K562 (cell line): ENCODE data around the gene NISCH. TPM values are rescaled to one million over a fixed set of nuclear protein-coding genes. Genes with fewer than 3 reads are reported as not detected.

Experiments
- ATAC-seq: fragments of 200-7000 bp; cut with Tn5 transposase; 3 replicates; pipeline ENCODE4 v1.9.1; 2020; ENCODE audit warnings: moderate library complexity
- BruUV-seq: library from RNA; stranded (reverse); fragments of 400-500 nt; replicated peaks from 2 replicates; lab custom pipeline; 2021; lab: Mats Ljungman, UMichigan
- CTCF ChIA-PET: fragments of 300-600 bp; formaldehyde crosslinking; extraction: SDS; loops from one replicate; lab custom pipeline; 2021; ENCODE audit warnings: low intra/inter-chr PET ratio; lab: Yijun Ruan, JAX
- POLR2A ChIA-PET: fragments of 300-600, 350-650 bp; sonication (Branson Sonifier 250); formaldehyde crosslinking; extraction: SDS; loops from one replicate; lab custom pipeline; 2021; ENCODE audit warnings: antibody characterized with exemption, inconsistent platforms; lab: Yijun Ruan, JAX
- DNase-seq, 4 experiments: peaks; one replicate each; pipeline versions ENCODE4 v3.0.0 to v3.0.0-alpha.2; 2011 to 2018; ENCODE audit warnings: low spot score in 3 of 4, mixed read lengths in 3 of 4; ENCODE audit errors: extremely low read depth in 1 of 4
- FAIRE-seq: peaks from 2 replicates; lab custom pipeline; 2011; peaks lifted over from hg19 to GRCh38; lab: Jason Lieb, UNC
- H2AFZ ChIP-seq: 2 replicates; pipeline ENCODE4 v1.6.0; 2011; ENCODE audit warnings: low read depth, low read length, control low read depth, inconsistent platforms
- H3K27ac ChIP-seq: fragments of 200-600 bp; 3 replicates; pipeline ENCODE4 v1.8.0; 2011; ENCODE audit warnings: low read depth, mild to moderate bottlenecking, control low read depth, inconsistent platforms, low read length, moderate library complexity, mixed read lengths; ENCODE audit errors: extremely low read depth
- H3K27me3 ChIP-seq, 2 experiments: fragments of 300-600 bp in 1 of 2; 2 replicates in 1 of 2; 3 replicates in 1 of 2; pipeline versions ENCODE4 v1.6.0 to v1.8.0; 2011; ENCODE audit warnings: inconsistent platforms in 2 of 2, low read length in 2 of 2, mild to moderate bottlenecking in 1 of 2, mixed read lengths in 1 of 2, moderate library complexity in 1 of 2; ENCODE audit not compliant: control insufficient read depth in 2 of 2, insufficient read depth in 2 of 2
- H3K36me3 ChIP-seq: fragments of 300-600 bp; 3 replicates; pipeline ENCODE4 v1.8.0; 2011; ENCODE audit warnings: mild to moderate bottlenecking, low read length, inconsistent platforms; ENCODE audit not compliant: control insufficient read depth, insufficient read depth
- H3K4me1 ChIP-seq, 2 experiments: fragments of 200-600 bp in 1 of 2; replicated peaks in 1 of 2; 2 replicates in 1 of 2; 3 replicates in 1 of 2; pipeline versions ENCODE4 v1.5.1 to v1.8.0; 2011; ENCODE audit warnings: inconsistent platforms in 2 of 2, low read length in 2 of 2, mild to moderate bottlenecking in 1 of 2, mixed read lengths in 1 of 2, moderate library complexity in 1 of 2; ENCODE audit not compliant: control insufficient read depth in 2 of 2, insufficient read depth in 2 of 2
- H3K4me2 ChIP-seq: 2 replicates; pipeline ENCODE4 v1.6.1; 2011; ENCODE audit warnings: low read length, control low read depth, inconsistent platforms, mixed read lengths; ENCODE audit not compliant: insufficient read depth
- H3K4me3 ChIP-seq: fragments of 200-600 bp; sonication (generic), shearing (Covaris generic); 2 replicates; pipeline ENCODE4 v1.5.1; 2016; ENCODE audit warnings: control low read depth, inconsistent platforms
- H3K79me2 ChIP-seq: fragments of 200-600 bp; 3 replicates; pipeline ENCODE4 v1.8.0; 2011; ENCODE audit warnings: low read length, inconsistent platforms; ENCODE audit not compliant: control insufficient read depth, insufficient read depth
- H3K9ac ChIP-seq, 2 experiments: 2 replicates each; pipeline versions ENCODE4 v1.6.0 to v1.6.1; 2011; ENCODE audit warnings: low read depth in 2 of 2, low read length in 2 of 2, control low read depth in 1 of 2, inconsistent platforms in 1 of 2, mild to moderate bottlenecking in 1 of 2, mixed read lengths in 1 of 2; ENCODE audit not compliant: insufficient read depth in 1 of 2
- H3K9me1 ChIP-seq: one replicate; pipeline ENCODE4 v1.6.0; 2011; ENCODE audit warnings: inconsistent platforms, mild to moderate bottlenecking, low read length, moderate library complexity; ENCODE audit not compliant: control insufficient read depth, insufficient read depth
- H3K9me3 ChIP-seq: replicated peaks from 2 replicates; pipeline ENCODE4 v1.5.1; 2011; ENCODE audit warnings: low read depth, low read length, inconsistent platforms; ENCODE audit not compliant: control insufficient read depth, insufficient read depth
- H4K20me1 ChIP-seq: replicated peaks from 2 replicates; pipeline ENCODE4 v1.6.1; 2011; ENCODE audit warnings: low read length, inconsistent platforms, mixed read lengths; ENCODE audit not compliant: control insufficient read depth, insufficient read depth
- BACH1 ChIP-seq: fragments of 200-800 bp; sonication (Bioruptor generic); IDR thresholded peaks from 2 replicates; pipeline ENCODE4 v1.6.1; 2016; ENCODE audit warnings: missing genetic modification characterization, missing compliant biosample characterization
- BRF2 ChIP-seq: IDR thresholded peaks from 3 replicates; pipeline ENCODE4 v1.6.1; 2011; ENCODE audit warnings: borderline replicate concordance, mild to moderate bottlenecking; ENCODE audit not compliant: insufficient read length, insufficient read depth
- CEBPB ChIP-seq: fragments of 450-650 bp; IDR thresholded peaks from 2 replicates; pipeline ENCODE4 v1.6.1; 2016; ENCODE audit warnings: missing genetic modification characterization, missing compliant biosample characterization
- EWSR1 ChIP-seq: fragments of 450-650 bp; IDR thresholded peaks from 2 replicates; pipeline ENCODE4 v1.6.1; 2018; ENCODE audit warnings: borderline replicate concordance, mild to moderate bottlenecking, low read depth, moderate library complexity; ENCODE audit not compliant: partially characterized antibody
- HINFP ChIP-seq: fragments of 450-650 bp; conservative IDR thresholded peaks from 2 replicates; pipeline ENCODE4 v1.6.1; 2016; ENCODE audit warnings: missing genetic modification characterization, low read depth, mild to moderate bottlenecking, control low read depth, missing compliant biosample characterization
- MEIS2 ChIP-seq: fragments of 450-650 bp; IDR thresholded peaks from 2 replicates; pipeline ENCODE4 v1.6.1; 2014; ENCODE audit warnings: mild to moderate bottlenecking; ENCODE audit not compliant: partially characterized antibody
- NFE2 ChIP-seq: IDR thresholded peaks from 2 replicates; pipeline ENCODE4 v1.6.1; 2014; ENCODE audit warnings: antibody characterized with exemption, low read depth
- POLR2AphosphoS2 ChIP-seq: IDR thresholded peaks from 2 replicates; pipeline ENCODE4 v1.6.1; 2012; ENCODE audit warnings: low read length, improper control_type of control experiment
- RBM15 ChIP-seq: fragments of 200-400 bp; formaldehyde crosslinking; IDR thresholded peaks from 2 replicates; pipeline ENCODE4 v1.6.1; 2018; ENCODE audit warnings: mild to moderate bottlenecking, low read length, moderate library complexity; ENCODE audit not compliant: insufficient read depth
- SP1 ChIP-seq: sonication (generic); formaldehyde crosslinking; IDR thresholded peaks from 2 replicates; pipeline ENCODE4 v1.8.1; 2022; ENCODE audit warnings: mild to moderate bottlenecking, missing genetic modification reagents
- YY1 ChIP-seq, 3 experiments: IDR thresholded peaks; 2 replicates each; pipeline ENCODE4 v1.6.1; 2011; ENCODE audit warnings: low read length in 2 of 3, mild to moderate bottlenecking in 2 of 3, moderate library complexity in 2 of 3, borderline replicate concordance in 1 of 3, control low read depth in 1 of 3, low read depth in 1 of 3; ENCODE audit not compliant: insufficient read depth in 3 of 3, insufficient replicate concordance in 2 of 3, control insufficient read depth in 1 of 3, insufficient read length in 1 of 3; ENCODE audit errors: extremely low read depth in 1 of 3
- ZBTB11 ChIP-seq, 3 experiments: fragments of 200-800 bp in 1 of 3; fragments of 250-450 bp in 1 of 3; fragments of 450-650 bp in 1 of 3; sonication (Bioruptor Pico) in 1 of 3; sonication (Bioruptor generic) in 1 of 3; formaldehyde crosslinking in 1 of 3; IDR thresholded peaks; 2 replicates each; pipeline versions ENCODE4 v1.6.1 to v1.8.0; 2016 to 2022; ENCODE audit warnings: mild to moderate bottlenecking in 2 of 3, missing genetic modification characterization in 2 of 3, missing compliant biosample characterization in 1 of 3, moderate library complexity in 1 of 3
- ZFX ChIP-seq: sonication (generic); formaldehyde crosslinking; IDR thresholded peaks from 2 replicates; pipeline ENCODE4 v1.8.0; 2022; ENCODE audit warnings: mild to moderate bottlenecking, missing genetic modification reagents, moderate library complexity
- ZSCAN32 ChIP-seq: fragments of 450-650 bp; formaldehyde crosslinking; IDR thresholded peaks from 2 replicates; pipeline ENCODE4 v1.4.0; 2020; ENCODE audit warnings: mild to moderate bottlenecking, moderate library complexity
- WGBS: fragments of 100-300 bp; shearing (Covaris generic); methylation state at CpG from one replicate; pipeline ENCODE4 v1.1.6; 2016; ENCODE audit warnings: low coverage, mixed read lengths; ENCODE audit not compliant: insufficient coverage; ENCODE audit errors: missing lambda C conversion rate; 5-methylcytosine and 5-hydroxymethylcytosine counted together
- in situ Hi-C: fragments of 300-500 bp; cut with MboI; formaldehyde crosslinking; loops from 4 replicates; pipeline ENCODE4 v1.15.0; 2018; ENCODE audit warnings: inconsistent platforms, mixed read lengths
- intact Hi-C: fragments of 100-400 bp; cut with micrococcal nuclease; formaldehyde crosslinking; loops from 2 replicates; pipeline ENCODE4 v1.14.2; 2022
- polyA plus RNA-seq, 8 experiments: library from polyadenylated mRNA; depleted of rRNA in 4 of 8; stranded (reverse) in 5 of 8; unstranded in 3 of 8; fragments of >200 nt; fragmentation: Nextera tagmentation in 2 of 8; fragmentation: Illumina TruSeq in 1 of 8; extraction: Ambion mirVana in 2 of 8; extraction: Trizol in 1 of 8; gene quantifications; 2 replicates each; pipeline versions ENCODE4 v1.2.1 to v1.2.3, GENCODE V29; 2011 to 2014; ENCODE audit warnings: inconsistent platforms in 1 of 8, missing spikeins in 1 of 8
- total RNA-seq, 7 experiments: library from RNA; depleted of rRNA in 6 of 7; stranded (reverse); fragments of >200 nt in 6 of 7; fragmentation: Illumina TruSeq in 2 of 7; extraction: Trizol in 2 of 7; gene quantifications; 2 replicates each; pipeline versions ENCODE4 v1.2.1 to v1.2.3, GENCODE V29; 2011 to 2021; ENCODE audit warnings: low replicate concordance in 1 of 7

The NISCH gene
- total and polyA plus RNA-seq, 9 of the 15 experiments (the other 6 are each of a cell fraction or from before 2014, with no cell fraction given), result 0.44 to 43.5 (median 23.4) TPM

GRCh38 chr3:52531860-52532516 is 76.6 kb downstream of the NISCH start:
- H2AFZ ChIP-seq, result no peak overlapping the region
- ChIA-PET POLR2A (interaction anchor here (0.5 to 1.3 kb wide), 4 partner anchors 11 to 30 kb away, joined by 3 to 5 read pairs (median 4); no protein-coding TSS in a partner anchor), CTCF (no interaction called here)
- H3K9me1 ChIP-seq, result peaks cover 17% of the 10 kb centered on the region
- H3K27ac ChIP-seq, result peak overlapping the region; percentile 82
- ATAC-seq, result no peak
- H3K9me3 ChIP-seq, result no peaks in the 10 kb centered on the region
- H3K36me3 ChIP-seq, result peaks cover 52% of the 10 kb centered on the region; the same call in 2 of the 3 replicates
- peaks cover 71% of the 10 kb centered on the region for H3K79me2 ChIP-seq
- H3K4me2 ChIP-seq, result peak overlapping the region; percentile 78
- peak overlapping the region; percentile 75 for H3K4me3 ChIP-seq
- no peak for FAIRE-seq
- H3K4me1 ChIP-seq, result peaks cover 25 to 56% of the 10 kb centered on the region in 2 experiments
- peak overlapping the region; percentile 82 to 92 for H3K9ac ChIP-seq
- peaks cover 12% of the 10 kb centered on the region; the same call in 1 of the 2 replicates for H4K20me1 ChIP-seq
- TSS peak; percentile 71 for BruUV-seq
- 44% methylated on average over 9 of the region's 14 CpGs for WGBS
- intact Hi-C loops (no loop called here), in situ Hi-C loops (no loop called here)
- no peaks in the 10 kb centered on the region for H3K27me3 ChIP-seq
- DNase-seq, result no peak
- no peak for TF ChIP-seq SP1
- TF ChIP-seq BRF2, result no peak
- TF ChIP-seq CEBPB, result no peak
- no peak for TF ChIP-seq HINFP (tag)
- TF ChIP-seq POLR2AphosphoS2, result no peak
- no peak for TF ChIP-seq BACH1
- peak; percentile 2 for TF ChIP-seq MEIS2
- TF ChIP-seq ZBTB11 (CRISPR knock-in tag; IDR thresholded peaks at IDR 0.05), result no peak
- TF ChIP-seq RBM15, result no peak
- no peak for TF ChIP-seq YY1 (IDR thresholded peaks at IDR 0.05; ENCODE audit: borderline replicate concordance in 1 of 3, control insufficient read depth in 1 of 3, extremely low read depth in 1 of 3, insufficient read depth in 3 of 3, insufficient read length in 1 of 3, insufficient replicate concordance in 2 of 3, low read depth in 1 of 3, low read length in 2 of 3)
- TF ChIP-seq ZFX, result peak; percentile 1; the same call in 1 of the 2 replicates
- no peak for TF ChIP-seq ZSCAN32 (CRISPR knock-in tag)
- no peak for TF ChIP-seq NFE2
- no peak for TF ChIP-seq EWSR1
